Stimulated activated naive CD4-positive, alpha-beta T cell treated with Interleukin-2 at 50 U/mL for 16 hours (primary cell): ENCODE data around the gene DLGAP1.
"Not testable (repeated sequence)": the region's sequence is repeated elsewhere in the genome, so short reads cannot be mapped to it uniquely, and the experiment has no call there.

ENCODE experiments used
- DNase-seq: peaks from one replicate; lab custom pipeline; 2025; lab: John Stamatoyannopoulos, UW

Gene DLGAP1

GRCh38 chr18:3495691-3496430, 959.2 kb downstream of the DLGAP1 start:
- no peak for DNase-seq

- no peak for DNase-seq
Observed at GRCh38 chr18:3494569-3494968, 960.5 kb downstream of the DLGAP1 start.

- DNase-seq, result no peak
Observed at GRCh38 chr18:3494245-3494526, 960.9 kb downstream of the DLGAP1 start.

DNA sequence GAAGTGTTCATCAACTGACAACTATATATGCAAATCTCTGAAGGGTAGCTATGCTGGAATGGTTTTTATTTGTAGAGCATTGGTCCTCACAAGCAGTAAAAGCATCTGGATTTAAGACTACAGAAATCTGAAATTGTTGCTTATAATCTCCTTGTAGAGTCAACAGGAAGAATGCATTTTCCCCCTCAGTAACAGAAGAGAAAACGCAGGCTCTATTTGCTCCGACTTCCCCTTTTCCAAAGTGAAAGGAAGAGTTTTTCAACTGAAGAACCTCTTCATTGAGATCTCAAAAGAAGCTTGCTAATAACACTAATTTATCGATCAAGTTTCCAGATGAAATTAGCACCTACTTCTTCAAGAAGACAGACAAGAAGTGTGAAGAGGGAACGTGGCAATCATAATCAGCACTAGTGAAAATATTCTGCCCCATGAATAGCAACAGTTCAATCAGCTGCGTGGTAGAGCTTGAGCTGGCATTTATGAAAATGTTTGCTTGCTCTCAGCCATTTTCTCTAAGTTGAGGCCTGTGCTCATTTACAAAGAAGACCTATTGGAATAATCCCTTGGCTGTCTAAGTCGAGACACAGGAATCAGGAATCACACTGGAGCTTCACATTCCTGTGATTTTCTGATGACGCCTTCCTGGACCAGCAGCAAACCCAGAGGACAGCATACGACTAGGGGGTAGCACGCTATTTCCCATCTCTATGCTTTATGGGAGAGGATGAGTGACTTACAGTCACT, 961.4 kb downstream of the DLGAP1 start:
- DNase-seq, result no peak

- DNase-seq, result no peak
Observed at GRCh38 chr18:3492721-3493120, 962.4 kb downstream of the DLGAP1 start.

- DNase-seq, result no peak
Observed at GRCh38 chr18:3491981-3492555, 963.0 kb downstream of the DLGAP1 start.

GRCh38 chr18:3489462-3489861, 965.6 kb downstream of the DLGAP1 start:
- no peak for DNase-seq

DNA sequence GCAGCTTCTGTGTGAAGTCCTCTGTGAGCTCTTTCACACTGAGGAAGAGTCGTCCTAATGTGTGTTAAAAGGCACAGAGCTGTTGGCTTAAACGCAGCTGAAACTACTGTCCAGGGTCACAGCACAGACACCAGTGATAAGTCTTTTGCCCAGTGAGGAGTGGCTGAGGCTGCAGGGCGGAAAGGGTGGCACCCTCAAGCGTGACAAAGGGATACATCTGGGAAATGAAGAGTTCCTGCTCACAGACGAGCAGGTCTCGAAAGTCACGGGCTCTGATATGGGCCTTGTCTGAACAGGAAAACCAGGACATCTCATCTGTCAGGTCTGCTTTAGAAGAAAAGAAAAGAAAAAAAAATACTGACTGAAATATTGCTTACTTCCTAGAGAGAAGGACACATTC, 968.6 kb downstream of the DLGAP1 start:
- no peak for DNase-seq

- no peak for DNase-seq
Observed at GRCh38 chr18:3485153-3486149, 969.7 kb downstream of the DLGAP1 start.

- no peak for DNase-seq
Observed at GRCh38 chr18:3482258-3482657, 972.8 kb downstream of the DLGAP1 start.

DNA sequence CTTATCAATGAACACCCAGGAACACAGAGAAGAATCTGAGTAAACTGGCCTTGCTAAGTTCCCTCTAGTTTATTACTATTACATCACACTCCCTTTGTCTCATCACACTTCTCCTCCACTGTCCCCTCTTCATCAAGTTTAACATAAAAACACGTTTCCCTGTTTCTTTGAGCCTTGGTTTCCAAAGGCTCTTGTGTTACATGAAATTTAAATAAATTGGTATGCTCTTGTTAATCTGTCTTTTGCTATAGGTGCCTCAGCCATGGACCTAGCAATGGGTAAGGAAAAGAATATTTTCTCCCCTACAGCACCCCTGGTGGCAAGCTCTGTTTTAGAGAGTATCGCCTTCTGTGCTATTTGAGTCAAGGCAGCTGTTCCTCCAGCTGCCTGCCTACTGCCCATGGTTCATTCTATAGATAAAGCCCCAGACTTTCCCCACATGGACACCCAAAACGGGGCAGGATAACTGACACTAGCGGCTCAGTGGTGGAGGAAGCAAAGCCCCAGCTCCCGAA, 973.4 kb downstream of the DLGAP1 start:
- no peak for DNase-seq

- DNase-seq, result no peak
Observed at GRCh38 chr18:3480827-3481573, 974.1 kb downstream of the DLGAP1 start.

- DNase-seq, result no peak
Observed at GRCh38 chr18:3479978-3480509, 975.1 kb downstream of the DLGAP1 start.

- no peak for DNase-seq
Observed at GRCh38 chr18:3478262-3478978, 976.7 kb downstream of the DLGAP1 start.

DNA sequence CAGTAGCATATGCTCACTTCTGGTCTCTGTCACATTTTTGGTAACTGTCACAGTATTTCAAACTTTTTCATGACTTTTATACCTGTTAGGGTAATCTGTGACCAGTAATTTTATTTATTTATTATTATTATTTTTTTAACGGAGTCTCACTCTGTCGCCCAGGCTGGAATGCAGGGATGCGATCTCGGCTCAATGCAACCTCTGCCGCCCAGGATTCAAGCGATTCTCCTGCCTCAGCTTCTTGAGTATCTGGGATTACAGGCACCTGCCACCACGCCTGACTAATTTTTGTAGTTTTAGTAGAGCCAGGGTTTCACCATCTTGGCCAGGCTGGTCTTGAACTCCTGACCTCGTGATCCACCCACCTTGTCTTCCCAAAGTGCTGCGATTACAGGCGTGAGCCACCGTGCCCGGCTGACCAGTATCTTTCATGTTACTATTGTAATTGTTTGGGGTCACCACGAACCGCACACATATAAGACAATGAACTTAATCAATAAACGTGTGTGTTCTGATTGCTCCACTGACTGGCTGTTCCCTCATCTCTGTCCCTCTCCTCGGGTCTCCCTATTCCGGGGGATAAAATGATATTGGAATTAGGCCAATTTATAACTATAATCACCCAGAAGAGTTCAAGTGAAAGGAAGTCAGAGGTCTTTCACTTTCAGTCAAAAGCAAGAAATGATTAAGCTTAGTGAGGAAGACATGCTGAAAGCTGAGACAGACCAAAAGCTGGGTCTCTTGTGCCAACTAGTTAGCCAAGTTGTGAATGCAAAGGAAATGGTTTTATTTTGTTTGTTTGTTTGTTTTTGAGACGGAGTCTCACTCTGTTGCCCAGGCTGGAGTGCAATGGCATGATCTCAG, 982.2 kb downstream of the DLGAP1 start:
- DNase-seq, result no peak

GRCh38 chr18:3472121-3472520, 983.0 kb downstream of the DLGAP1 start:
- DNase-seq, result not testable (repeated sequence)

DNA sequence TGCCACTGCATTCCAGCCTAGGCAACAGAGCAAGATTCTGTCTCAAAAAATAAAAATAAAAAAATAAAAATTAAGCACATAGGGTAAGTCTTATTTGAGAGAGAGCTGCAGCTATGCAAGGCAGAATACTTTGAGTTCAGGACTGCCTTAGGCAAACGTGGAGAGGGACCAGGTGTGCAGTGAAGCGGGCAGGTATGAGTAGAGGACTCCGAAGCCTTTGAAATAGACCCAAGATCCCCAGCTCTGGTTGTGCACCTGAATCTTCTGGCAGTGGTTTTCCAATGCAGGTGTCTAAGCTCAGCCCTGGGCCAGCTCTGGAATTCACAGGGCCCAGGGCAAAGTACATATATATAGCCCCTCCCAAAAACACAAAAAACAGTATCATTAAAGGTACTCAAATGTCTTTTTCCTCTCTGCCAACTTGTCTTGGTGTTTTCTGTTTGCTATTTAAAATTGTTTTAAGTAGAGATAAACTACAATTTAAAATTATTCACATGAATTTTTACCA, 983.9 kb downstream of the DLGAP1 start:
- DNase-seq, result no peak

DNA sequence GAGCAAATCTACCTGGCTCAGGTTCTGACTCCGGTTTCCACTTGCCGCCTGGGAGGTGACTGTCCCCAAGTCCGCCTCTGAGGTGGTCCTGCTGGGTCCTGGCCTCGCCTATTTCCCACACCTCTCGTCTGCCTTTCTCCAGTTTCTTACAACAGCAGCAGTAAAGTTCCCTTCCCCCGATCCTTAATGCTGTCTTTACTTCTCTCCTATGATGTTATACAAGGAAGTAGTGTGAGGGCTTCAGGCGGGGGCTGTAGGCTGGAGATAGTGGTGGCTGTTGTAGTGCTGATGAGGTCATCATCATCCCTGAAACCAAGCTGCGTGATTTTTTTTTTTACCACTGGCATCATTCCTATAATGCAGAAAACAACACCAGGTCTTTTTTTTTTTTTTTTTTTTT, 986.3 kb downstream of the DLGAP1 start:
- no peak for DNase-seq

GRCh38 chr18:3468066-3468705, 986.9 kb downstream of the DLGAP1 start:
- no peak for DNase-seq
